ENCODE results near the gene ADAM12. TPM values are rescaled to one million over a fixed set of nuclear protein-coding genes. Genes with fewer than 3 reads are reported as not detected.

Gene ADAM12
- total RNA-seq (ENCODE audit: low replicate concordance): 7.4 and 8.0 TPM in 2 replicates

DNA sequence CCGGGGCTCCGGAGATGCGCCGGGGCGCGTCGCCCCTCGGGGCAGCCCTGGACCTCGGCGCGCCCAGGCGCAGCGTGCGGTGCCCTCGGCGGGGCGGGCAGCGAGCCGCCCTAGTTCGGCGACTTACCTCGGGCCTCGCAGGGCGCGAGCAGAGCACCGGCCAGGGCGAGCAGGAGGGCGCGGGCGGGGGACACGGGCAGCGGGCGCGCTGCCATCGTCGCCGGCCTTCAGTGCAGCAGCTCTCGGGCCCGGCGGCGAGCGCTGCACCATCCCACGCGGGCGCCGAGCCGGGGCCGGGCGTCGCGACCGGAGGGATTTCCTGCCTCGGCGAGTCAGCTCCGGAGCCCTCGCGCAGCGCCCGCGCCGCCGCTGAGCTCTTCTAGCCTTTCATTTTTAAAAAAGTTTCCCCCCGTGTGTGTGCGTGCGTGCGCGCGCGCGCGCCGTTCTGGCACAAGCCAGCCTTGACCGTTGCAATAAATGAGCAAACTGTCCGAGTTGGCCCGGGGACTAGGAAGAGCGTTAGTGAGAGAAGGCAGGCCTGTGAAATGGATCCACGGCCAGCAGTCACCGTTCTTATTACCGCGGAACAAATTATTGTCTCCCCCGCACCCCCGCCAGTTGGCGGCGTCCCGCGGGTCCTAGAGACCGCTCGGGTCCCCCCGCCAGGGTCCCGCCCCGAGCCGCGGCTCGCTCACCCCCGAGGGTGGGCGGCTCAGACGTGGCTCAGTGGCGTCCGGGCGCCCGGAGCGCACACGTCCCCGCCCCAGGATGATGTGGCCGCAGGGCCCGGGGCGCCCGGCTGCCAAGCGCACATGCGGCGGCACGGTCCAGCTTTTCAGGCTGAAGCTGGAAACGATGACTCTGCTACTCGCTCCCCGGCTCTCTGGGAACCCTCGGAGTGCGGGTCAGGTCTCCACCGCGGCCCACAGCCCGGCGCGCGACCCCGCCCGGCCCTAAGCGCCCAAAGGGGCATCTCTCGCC, at the start of gene ADAM12:
TSS of gene ADAM12 (minus strand) at position 547 of the 981 bp plus-strand sequence. CDS start at position 215, 332 bp downstream.
- no peaks in the 10 kb centered on the region for H3K36me3 ChIP-seq
- H3K4me1 Mint-ChIP-seq: peaks cover 27% of the 10 kb centered on the region
- H3K9me3 Mint-ChIP-seq: peaks cover 10% of the 10 kb centered on the region
- peaks cover 34% of the 10 kb centered on the region for H3K27me3 ChIP-seq
- H3K27ac Mint-ChIP-seq: no peak within 1 kb of the TSS
- H3K27ac ChIP-seq: no peak within 1 kb of the TSS
- no peaks in the 10 kb centered on the region for H4K20me1 ChIP-seq (ENCODE audit: low read depth)
- H3F3A ChIP-seq (ENCODE audit: low read depth): peaks cover 21% of the 10 kb centered on the region
- H3K9ac ChIP-seq: no peak within 1 kb of the TSS
- DNase-seq (ENCODE audit: low spot score): peak; percentile 61
- peaks cover 22% of the 10 kb centered on the region for H3K4me1 ChIP-seq
- H3K4me2 ChIP-seq: peak within 1 kb of the TSS; percentile 92
- no peaks in the 10 kb centered on the region for H3K79me2 ChIP-seq (ENCODE audit: low read depth)
- peak within 1 kb of the TSS; percentile 91 for H3K4me3 Mint-ChIP-seq
- H3K27me3 Mint-ChIP-seq (ENCODE audit: insufficient read depth, low read depth): peaks cover 30% of the 10 kb centered on the region
- peak within 1 kb of the TSS; percentile 84 for H2AFZ ChIP-seq (replicated peaks)
- peak within 1 kb of the TSS; percentile 65 for H3K4me3 ChIP-seq
- no peaks in the 10 kb centered on the region for H3K9me3 ChIP-seq (ENCODE audit: low read depth)
- H3K36me3 Mint-ChIP-seq: peaks cover 2% of the 10 kb centered on the region
- peak; percentile 19 for TF ChIP-seq EZH2 (IDR thresholded peaks at IDR 0.05)
- TF ChIP-seq EZH2phosphoT487 (IDR thresholded peaks at IDR 0.05): peak; percentile 29
- no peak for TF ChIP-seq CTCF (IDR thresholded peaks at IDR 0.05)

GRCh38 chr10:126437635-126438406, 49.5 kb upstream of the ADAM12 start:
- no peak for DNase-seq (ENCODE audit: low spot score)
- Histone ChIP-seq H3K36me3 (no peaks in the 10 kb centered on the region), H3K27me3 (no peaks in the 10 kb centered on the region), H3F3A (ENCODE audit: low read depth) (no peaks in the 10 kb centered on the region), H3K4me2 (no peak overlapping the region), H3K9ac (no peak overlapping the region), H2AFZ (replicated peaks) (no peak overlapping the region), H3K4me3 (no peak overlapping the region), H3K79me2 (ENCODE audit: low read depth) (no peaks in the 10 kb centered on the region), H4K20me1 (ENCODE audit: low read depth) (no peaks in the 10 kb centered on the region), H3K4me1 (no peaks in the 10 kb centered on the region), H3K27ac (no peak overlapping the region), H3K9me3 (ENCODE audit: low read depth) (no peaks in the 10 kb centered on the region)
- peaks cover 5% of the 10 kb centered on the region for H3K27me3 Mint-ChIP-seq (ENCODE audit: insufficient read depth, low read depth)
- H3K4me3 Mint-ChIP-seq: no peak overlapping the region
- no peak for TF ChIP-seq CTCF (IDR thresholded peaks at IDR 0.05)
- TF ChIP-seq EZH2phosphoT487 (IDR thresholded peaks at IDR 0.05): no peak
- no peak for TF ChIP-seq EZH2 (IDR thresholded peaks at IDR 0.05)
- no peak overlapping the region for H3K27ac Mint-ChIP-seq
- H3K9me3 Mint-ChIP-seq: peaks cover 2% of the 10 kb centered on the region
- H3K4me1 Mint-ChIP-seq: no peaks in the 10 kb centered on the region
- no peaks in the 10 kb centered on the region for H3K36me3 Mint-ChIP-seq

- Histone ChIP-seq H3K9me3 (ENCODE audit: low read depth) (no peaks in the 10 kb centered on the region), H3K27me3 (no peaks in the 10 kb centered on the region), H3K9ac (no peak overlapping the region), H3K4me3 (no peak overlapping the region), H3K36me3 (no peaks in the 10 kb centered on the region), H3K79me2 (ENCODE audit: low read depth) (no peaks in the 10 kb centered on the region), H4K20me1 (ENCODE audit: low read depth) (no peaks in the 10 kb centered on the region), H2AFZ (replicated peaks) (no peak overlapping the region), H3F3A (ENCODE audit: low read depth) (no peaks in the 10 kb centered on the region), H3K27ac (no peak overlapping the region), H3K4me2 (no peak overlapping the region), H3K4me1 (no peaks in the 10 kb centered on the region)
- Mint-ChIP-seq H3K9me3 (peaks cover 2% of the 10 kb centered on the region), H3K27ac (no peak overlapping the region), H3K27me3 (ENCODE audit: insufficient read depth, low read depth) (peaks cover 5% of the 10 kb centered on the region), H3K36me3 (no peaks in the 10 kb centered on the region), H3K4me3 (no peak overlapping the region), H3K4me1 (no peaks in the 10 kb centered on the region)
- TF ChIP-seq EZH2phosphoT487 (IDR thresholded peaks at IDR 0.05) (no peak), CTCF (IDR thresholded peaks at IDR 0.05) (no peak), EZH2 (IDR thresholded peaks at IDR 0.05) (no peak)
- DNase-seq (ENCODE audit: low spot score): no peak
Measured at GRCh38 chr10:126434235-126434634, 46.0 kb upstream of the ADAM12 start.
